ENCODE data around the gene DNTTIP2.

Gene DNTTIP2

GRCh38 chr1:93847811-93848288 lies 31.2 kb downstream of the DNTTIP2 start:
- DNase-seq (ENCODE audit: extremely low read depth, insufficient read length) = no peak
- H3K27me3 ChIP-seq (replicated peaks; ENCODE audit: control insufficient read depth, insufficient read depth, low read length) = no peaks in the 10 kb centered on the region
- no peak for TF ChIP-seq CTCF (IDR thresholded peaks at IDR 0.05; ENCODE audit: insufficient read depth, low read length, poor library complexity, severe bottlenecking)
- H3K36me3 ChIP-seq (ENCODE audit: control insufficient read depth, insufficient read depth, low read length) = no peaks in the 10 kb centered on the region
- H3K4me3 ChIP-seq (replicated peaks; ENCODE audit: low read depth, low read length) = peak overlapping the region; percentile 81

DNA sequence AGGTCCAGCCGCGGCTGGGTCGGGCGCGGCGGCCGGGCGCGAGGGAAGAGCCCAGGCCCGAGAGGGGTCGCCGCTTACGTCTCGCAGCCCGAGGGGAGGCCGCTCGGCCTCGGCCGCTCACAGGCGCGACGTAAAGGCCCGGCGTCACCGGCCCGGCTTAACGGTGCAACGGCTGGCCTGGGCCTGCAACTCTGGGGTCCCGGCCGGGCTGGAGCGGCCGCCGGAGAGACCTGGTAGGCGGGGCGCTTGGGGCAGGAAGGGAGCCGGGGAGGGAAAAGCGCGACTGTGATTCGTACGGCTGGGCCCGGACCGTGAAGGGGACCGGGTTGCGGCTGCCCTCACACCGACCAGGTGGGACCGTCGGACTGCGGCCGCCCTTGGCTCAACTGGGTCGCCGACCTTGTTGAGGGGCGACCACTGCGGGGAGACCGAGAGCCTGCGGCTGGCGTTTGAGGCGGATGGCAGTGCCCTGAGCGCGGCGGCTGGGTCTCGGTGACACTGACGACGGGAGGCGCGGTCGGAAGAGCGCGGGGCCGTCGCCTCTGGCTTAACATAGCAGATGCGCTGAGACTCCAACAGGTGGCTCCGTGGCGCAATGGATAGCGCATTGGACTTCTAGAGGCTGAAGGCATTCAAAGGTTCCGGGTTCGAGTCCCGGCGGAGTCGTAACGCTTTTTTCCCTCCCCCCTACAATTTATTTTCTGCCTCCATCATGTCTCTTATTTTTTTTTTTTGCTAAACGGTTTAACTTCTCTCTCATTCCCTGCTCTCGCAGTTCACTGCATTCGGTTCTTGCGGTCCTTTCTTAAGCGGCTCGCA lies 31.8 kb downstream of the DNTTIP2 start:
- DNase-seq (ENCODE audit: extremely low read depth, insufficient read length) = peak; percentile 94
- Histone ChIP-seq H3K4me3 (replicated peaks; ENCODE audit: low read depth, low read length) (peak overlapping the region; percentile 81), H3K36me3 (ENCODE audit: control insufficient read depth, insufficient read depth, low read length) (no peaks in the 10 kb centered on the region), H3K27me3 (replicated peaks; ENCODE audit: control insufficient read depth, insufficient read depth, low read length) (no peaks in the 10 kb centered on the region)
- peak; percentile 5 for TF ChIP-seq CTCF (IDR thresholded peaks at IDR 0.05; ENCODE audit: insufficient read depth, low read length, poor library complexity, severe bottlenecking)

GRCh38 chr1:93846206-93846991 lies 32.6 kb downstream of the DNTTIP2 start:
- TF ChIP-seq CTCF (IDR thresholded peaks at IDR 0.05; ENCODE audit: insufficient read depth, low read length, poor library complexity, severe bottlenecking) = peak; percentile 36
- Histone ChIP-seq H3K4me3 (replicated peaks; ENCODE audit: low read depth, low read length) (peak overlapping the region; percentile 81), H3K36me3 (ENCODE audit: control insufficient read depth, insufficient read depth, low read length) (no peaks in the 10 kb centered on the region), H3K27me3 (replicated peaks; ENCODE audit: control insufficient read depth, insufficient read depth, low read length) (no peaks in the 10 kb centered on the region)
- peak; percentile 91 for DNase-seq (ENCODE audit: extremely low read depth, insufficient read length)

DNA sequence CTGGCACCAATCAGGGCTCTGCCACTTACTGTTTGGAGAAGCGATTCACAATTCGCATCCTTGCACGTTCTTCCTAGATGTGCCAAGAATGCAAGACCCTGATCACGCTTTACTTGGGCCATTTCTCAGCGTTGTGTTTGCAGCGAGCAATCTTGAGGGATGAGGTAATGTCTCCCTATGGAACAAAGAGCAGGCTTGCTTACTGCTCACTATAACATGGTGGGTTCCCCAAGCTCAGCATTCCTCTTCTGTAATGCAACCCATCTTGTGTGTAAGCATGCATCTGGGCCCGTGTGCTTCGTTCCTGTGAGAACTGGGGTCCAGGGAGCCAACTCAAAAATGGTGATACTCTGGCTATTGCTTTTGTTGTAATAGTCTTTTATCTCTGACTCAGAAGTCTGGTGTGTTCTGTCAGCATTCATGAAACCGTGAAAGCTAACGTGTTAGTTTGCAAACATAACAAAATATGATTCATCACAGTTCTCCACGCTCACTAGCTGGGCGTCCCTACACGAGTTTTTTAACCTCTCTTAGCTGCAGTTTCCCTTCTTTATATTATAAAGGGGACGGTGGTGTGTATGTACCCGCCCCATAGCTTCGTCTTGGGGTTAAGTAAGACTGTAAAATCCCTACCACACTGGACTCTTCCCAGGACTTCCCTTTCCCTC lies 33.3 kb downstream of the DNTTIP2 start:
- Histone ChIP-seq H3K4me3 (replicated peaks; ENCODE audit: low read depth, low read length) (peak overlapping the region; percentile 81), H3K36me3 (ENCODE audit: control insufficient read depth, insufficient read depth, low read length) (no peaks in the 10 kb centered on the region), H3K27me3 (replicated peaks; ENCODE audit: control insufficient read depth, insufficient read depth, low read length) (no peaks in the 10 kb centered on the region)
- no peak for TF ChIP-seq CTCF (IDR thresholded peaks at IDR 0.05; ENCODE audit: insufficient read depth, low read length, poor library complexity, severe bottlenecking)
- no peak for DNase-seq (ENCODE audit: extremely low read depth, insufficient read length)

DNA sequence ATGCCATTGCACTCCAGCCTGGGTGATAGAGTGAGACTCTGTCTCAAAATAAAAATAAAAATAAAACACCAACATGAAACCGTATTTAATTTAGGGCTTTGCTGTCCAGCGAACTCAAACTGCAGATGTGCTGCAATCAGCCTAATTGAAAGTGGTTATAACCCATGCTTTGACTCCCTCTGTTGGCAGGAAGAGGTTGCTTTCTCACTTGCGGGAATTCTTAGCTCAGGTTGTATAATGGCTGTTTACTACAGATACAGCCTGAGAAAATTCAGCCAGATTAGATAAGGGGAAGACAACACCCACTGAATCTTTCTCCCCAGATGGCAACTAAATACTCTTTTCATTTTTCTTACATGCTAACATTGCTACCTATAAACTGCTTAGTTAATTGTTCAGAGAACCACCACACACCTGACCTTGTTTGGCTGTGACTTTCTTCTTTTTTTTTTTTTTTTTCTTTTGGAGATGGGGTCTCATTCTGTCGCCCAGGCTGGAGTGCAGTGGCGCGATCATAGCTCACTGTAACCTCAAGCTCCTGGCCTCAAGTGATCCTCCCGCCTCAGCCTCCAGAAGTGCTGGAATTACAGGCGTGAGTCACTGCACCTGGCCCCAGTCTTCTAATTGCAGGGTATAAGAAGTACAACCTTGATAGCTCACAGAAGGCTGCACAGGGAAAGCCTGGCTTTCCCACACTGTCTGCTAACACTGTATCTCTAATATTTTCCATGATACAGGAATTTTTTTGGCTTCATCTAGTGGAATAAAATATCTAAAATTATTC lies 34.6 kb downstream of the DNTTIP2 start:
- peak; percentile 30 for DNase-seq (ENCODE audit: extremely low read depth, insufficient read length)
- TF ChIP-seq CTCF (IDR thresholded peaks at IDR 0.05; ENCODE audit: insufficient read depth, low read length, poor library complexity, severe bottlenecking) = peak; percentile 78
- H3K36me3 ChIP-seq (ENCODE audit: control insufficient read depth, insufficient read depth, low read length) = no peaks in the 10 kb centered on the region
- no peaks in the 10 kb centered on the region for H3K27me3 ChIP-seq (replicated peaks; ENCODE audit: control insufficient read depth, insufficient read depth, low read length)
- H3K4me3 ChIP-seq (replicated peaks; ENCODE audit: low read depth, low read length) = no peak overlapping the region
